ENCODE data around the gene CBS.
"Not testable (repeated sequence)": the region's sequence is repeated elsewhere in the genome, so short reads cannot be mapped to it uniquely, and the experiment has no call there.

Gene CBS

DNA sequence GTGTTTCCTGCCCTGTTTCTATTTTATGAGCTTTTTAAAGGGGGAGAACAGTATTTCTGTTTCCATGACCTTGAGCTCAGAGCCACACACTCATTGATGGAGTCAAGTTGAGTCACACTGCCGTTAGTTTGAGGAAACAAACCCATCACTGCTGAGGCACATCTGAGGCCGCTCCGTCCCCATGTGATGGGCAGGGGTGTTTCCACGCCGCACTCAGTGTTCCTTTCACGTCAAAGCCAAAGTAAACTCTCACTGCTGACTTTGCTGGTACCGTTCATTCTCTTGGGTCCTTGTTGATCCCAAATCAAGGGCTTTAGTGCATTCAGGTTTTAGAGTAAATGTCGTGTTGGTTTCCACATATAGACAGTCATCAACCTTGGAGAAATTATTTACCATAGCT lies 52.5 kb downstream of the CBS start:
- no peak for DNase-seq

DNA sequence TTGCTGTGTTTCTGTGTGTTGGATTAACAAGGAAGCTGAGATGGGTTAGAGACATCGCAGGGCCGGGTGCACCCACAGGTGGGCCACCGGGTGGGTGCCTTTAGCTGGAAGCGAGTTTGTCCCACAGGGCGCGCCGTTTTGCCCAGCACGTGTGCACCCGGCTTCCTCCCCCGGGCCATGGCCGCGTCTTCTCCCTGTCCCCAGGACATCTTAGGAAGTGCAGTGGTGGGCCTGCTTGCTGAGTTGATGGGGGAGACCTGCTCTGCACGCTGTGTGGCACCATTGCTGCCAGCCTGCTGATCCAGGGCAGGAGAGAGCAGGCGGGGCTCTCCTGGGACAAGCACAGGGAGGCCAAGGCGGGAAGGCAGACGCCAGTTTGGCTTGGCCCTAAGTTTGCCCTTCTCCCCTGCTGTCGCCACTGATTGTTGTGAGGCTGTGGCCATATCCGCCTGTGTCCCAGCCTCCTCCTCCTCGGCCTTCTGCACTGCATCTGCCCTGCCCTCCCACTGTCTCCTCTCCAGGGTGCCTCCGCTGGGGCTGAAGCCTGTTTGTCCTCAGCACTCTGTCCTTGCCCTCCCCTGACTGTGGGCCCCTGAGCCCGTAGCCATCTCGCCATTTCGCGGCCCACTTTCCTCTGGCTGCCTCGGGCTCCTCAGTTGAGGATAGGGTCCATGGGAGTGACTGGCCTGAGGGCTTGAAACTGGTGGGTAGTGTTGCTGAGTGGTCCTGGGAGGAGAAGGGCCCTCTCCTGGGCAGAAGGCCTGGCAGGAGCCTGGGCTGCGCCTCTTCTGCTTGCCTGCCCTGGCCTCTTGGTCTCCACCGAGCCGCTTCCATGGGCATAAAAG lies 53.7 kb downstream of the CBS start:
- no peak for DNase-seq

DNA sequence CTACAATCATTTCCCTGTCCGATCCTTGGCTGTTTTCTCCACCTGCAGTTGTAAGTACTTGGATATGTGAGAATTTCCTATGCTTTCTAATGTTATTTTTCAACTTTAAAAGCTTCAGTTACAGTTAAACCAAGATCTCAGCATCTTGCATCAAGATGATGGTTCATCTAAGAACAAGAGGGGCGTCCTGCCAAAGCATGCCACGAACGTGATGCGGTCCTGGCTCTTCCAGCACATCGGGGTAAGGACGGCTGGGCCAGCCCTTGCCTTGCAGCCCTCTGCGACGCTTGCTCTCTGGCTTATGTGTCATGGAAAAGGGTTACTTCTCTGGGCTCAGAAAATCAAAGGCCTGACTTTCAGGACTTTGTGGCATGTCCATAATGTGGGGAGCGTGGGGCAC lies 54.4 kb downstream of the CBS start:
- no peak for DNase-seq

DNA sequence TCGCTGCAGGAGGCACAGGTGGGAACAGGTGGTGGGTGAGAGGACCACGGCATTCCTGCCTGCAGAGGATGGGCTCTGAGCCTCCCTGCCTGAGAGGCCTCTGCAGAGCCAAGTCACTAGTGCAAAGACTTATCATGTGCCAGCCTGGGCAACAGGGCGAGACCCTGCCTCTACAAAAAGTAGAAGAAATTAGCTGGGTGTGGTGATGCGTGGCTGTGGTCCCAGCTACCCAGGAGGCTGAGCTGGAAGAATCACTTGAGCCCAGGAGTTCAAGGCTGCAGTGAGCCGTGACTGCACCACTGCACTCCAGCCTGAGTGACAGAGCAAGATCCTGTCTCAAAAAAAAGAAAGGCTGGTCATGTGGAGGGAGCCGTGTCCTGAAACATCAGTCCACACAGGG lies 54.9 kb downstream of the CBS start:
- DNase-seq: no peak

DNA sequence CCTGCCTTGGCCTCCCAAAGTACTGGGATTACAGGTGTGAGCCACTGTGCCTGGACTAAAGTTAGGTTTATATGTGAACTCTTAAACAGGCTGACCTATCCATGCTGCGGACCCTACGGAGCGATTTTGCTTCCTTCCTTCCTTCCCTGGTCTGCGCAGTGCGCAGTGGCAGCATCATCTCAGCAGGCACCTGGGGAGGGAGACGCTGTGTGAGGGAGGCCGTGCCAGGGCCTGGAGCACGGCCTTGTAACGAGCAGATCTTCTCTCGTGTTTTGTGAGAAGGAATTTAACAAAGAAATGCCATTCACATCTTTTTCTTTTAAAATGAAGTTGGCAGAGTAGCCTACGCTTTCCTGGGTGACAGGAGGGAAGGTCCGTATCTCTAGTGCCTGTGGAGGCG lies 55.5 kb downstream of the CBS start:
- no peak for DNase-seq

DNA sequence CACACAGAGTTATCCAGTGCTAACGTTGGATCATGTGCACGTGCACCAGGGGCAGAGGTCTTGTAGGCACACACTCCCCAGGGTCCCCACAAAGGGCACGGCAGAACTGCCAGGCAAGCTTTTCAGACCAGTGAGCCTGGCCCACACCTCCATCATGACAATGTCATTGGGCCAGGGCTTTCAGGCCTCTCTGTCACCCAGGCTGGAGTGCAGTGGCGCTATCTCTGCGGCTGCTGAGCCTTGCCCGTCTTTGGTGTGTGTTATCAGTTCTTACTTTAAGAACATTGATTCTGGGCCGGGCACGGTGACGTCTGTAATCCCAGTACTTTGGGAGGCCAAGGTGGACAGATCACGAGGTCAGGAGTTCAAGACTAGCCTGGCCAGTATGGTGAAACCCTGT lies 57.1 kb downstream of the CBS start:
- DNase-seq: no peak

DNA sequence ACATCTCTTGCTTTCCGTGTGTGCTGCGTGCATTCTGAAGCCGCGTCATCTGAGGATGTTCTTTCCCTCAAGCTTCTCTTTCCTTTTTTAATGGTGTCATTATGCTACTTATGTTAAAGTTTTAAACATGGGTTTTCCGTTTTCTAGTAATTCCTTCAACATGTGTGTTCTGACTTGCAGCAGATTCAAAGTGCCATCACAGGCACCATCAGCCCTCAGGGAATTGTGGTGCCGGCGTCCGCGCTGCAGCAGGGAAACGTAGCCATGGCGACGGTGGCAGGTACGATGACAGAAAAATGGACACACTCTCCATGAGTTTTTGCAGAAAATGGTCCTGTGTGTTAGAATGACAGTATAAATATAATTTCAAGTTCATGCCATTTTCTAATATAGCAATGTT lies 58.9 kb downstream of the CBS start:
- no peak for DNase-seq

DNA sequence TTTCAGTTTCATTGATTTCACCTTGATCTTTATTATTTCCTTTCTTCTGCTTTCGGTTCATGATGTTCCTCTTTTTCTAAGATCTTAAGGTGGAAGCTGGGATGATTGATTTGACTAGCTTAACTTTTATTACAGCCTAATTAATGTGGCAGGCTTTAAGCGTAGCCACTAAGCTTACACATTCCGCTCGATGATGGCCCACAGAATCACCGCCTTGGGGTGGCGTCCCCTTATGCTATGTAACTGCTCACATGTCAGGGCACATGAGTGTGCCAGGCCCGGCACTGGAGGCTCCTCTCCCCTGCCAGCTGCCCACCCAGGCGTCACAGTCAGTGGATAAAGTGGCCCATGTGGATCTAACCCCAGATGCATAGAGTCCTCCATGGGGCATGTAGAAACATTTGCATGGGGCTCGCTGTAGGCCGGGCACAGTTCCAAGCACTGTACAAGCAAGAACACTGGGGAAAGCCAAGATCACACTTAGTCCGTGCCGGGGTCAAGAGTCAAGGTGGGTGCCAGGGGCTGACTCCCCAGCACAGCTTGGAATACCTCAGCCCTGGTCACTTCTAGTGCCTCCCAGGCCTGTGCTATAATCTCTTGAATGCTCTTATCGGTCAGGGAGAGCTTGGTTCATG lies 59.6 kb downstream of the CBS start:
- no peak for DNase-seq

DNA sequence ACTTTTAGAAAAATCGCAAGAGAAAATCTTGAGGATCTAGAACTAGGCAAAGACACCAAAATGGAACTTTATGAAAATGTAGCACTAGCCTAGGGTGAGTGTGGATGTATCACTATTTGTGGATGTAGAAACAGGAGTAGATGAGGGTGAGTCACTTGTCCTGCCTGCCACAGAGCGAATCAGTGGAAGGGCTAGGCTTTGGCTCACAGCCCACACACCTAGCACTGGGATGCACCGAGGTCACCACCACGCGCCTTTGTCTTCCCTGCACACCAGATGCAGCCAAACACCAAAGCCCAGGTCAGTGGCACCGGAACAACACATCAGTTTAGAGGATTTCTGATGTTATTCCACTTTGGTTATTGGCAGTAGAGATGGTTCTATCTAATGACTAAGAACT lies 63.0 kb downstream of the CBS start:
- no peak for DNase-seq

DNA sequence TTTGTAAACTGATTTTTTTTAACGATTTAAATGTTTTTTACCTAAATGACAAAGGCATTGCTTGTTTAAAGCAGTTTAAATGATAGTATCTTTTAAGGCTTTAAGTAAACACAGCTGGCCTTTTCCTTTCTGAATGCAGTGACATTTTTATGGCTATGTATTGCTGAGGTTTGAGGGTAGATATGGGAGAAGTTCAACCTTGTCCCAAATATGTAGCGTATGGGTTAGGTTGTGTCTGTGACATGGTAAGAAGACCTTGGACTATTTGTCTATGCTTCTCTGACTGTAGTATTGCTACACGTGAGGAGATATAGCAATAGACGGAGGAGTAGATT lies 68.8 kb downstream of the CBS start:
- no peak for DNase-seq

DNA sequence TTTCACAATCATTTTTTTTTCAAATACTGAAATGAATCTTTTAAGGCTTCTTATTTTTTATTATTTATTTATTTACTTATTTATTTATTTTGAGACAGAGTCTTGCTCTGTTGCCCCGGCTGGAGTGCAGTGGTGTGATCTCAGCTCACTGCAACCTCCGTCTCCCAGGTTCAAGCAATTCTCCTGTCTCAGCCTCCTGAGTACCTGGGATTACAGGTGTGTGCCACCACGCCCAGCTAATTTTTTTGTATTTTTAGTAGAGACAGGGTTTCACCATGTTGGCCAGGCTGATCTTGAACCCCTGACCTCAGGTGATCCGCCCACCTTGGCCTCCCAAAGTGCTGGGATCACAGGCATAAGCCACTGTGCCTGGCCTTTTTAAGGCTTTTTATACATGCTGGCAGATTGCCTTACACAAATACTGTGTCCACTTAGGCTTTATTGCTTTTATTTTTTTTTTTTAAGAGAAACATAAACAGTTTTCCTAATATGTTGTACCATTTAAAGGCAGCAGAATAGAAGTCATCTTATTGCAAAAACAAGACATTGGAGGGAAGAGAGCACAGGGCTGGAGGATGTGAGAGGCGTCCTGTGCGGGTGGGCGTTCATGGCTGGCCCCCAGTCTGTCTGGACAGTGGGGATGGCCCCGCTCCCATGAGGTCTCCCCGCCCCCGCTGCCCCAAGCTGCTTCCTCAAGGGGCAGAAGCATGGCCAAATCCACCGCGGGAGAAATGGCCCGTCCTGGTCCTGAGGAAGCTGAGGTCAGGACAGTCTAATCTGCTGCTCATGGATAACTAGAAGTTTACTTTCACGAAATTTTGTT lies 69.4 kb downstream of the CBS start:
- DNase-seq: not testable (repeated sequence)

DNA sequence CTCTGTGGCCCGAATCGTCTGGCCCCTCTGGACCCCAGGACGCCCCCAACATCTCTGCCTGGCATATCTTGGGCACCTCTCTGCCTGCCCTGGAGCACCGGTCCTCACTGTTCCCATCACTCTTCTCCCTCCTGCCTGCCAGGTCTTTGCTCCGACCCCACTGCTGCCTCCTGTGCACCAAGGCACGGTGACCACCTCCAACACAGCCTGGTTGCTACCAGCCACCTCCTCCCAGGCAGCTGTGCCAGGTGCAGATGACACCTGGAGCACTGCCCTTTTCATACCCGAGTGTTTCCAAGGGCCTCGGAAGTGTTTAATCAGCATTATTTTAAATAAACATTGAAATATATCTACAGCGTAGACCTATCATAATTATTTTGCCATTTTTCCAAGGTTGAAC lies 70.0 kb downstream of the CBS start:
- DNase-seq: no peak

DNA sequence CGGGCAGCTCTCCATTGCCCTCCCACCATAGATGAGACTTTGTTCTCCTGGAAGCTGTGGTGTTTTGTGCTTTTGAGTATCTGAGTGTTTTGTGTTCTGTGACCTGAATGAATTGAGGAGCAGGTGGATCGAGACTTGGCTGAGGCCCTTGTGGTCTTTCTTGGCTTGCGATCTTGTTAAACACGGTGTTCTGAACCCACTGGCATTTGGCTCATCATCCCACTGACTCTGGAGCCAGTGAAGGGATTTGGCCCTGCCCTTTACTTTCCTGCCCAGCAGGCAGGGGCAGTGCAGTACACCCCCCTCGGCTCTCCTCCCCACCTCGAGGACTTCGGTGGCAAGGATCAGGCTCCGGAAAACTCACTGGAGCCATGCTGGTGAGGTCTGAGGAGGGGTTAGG lies 70.7 kb downstream of the CBS start:
- DNase-seq: no peak

All from CD4-positive, alpha-beta T cell treated with Interferon gamma for 1 hour (primary cell).